HepG2 (cell line): ENCODE measurements around the gene SEPTIN12. TPM values are rescaled to one million over a fixed set of nuclear protein-coding genes. Genes with fewer than 3 reads are reported as not detected.
A peak's percentile ranks its signal among the peaks of the same experiment; 100 is the strongest.

ENCODE experiments used
- AKAP8 ChIP-seq: sonication (generic); formaldehyde crosslinking; IDR thresholded peaks from 2 replicates; pipeline ENCODE4 v1.5.1; 2020; ENCODE audit warnings: mild to moderate bottlenecking, missing genetic modification reagents
- CBX5 ChIP-seq: sonication (generic); formaldehyde crosslinking; IDR thresholded peaks from 2 replicates; pipeline ENCODE4 v1.4.0; 2020; ENCODE audit warnings: missing genetic modification reagents, borderline replicate concordance
- CHD2 ChIP-seq: IDR thresholded peaks from 2 replicates; pipeline ENCODE4 v1.6.1; 2011; ENCODE audit warnings: low read depth, low read length, improper control_type of control experiment
- HDAC1 ChIP-seq: sonication (generic); formaldehyde crosslinking; IDR thresholded peaks from 2 replicates; pipeline ENCODE4 v1.5.1; 2020; ENCODE audit warnings: mild to moderate bottlenecking, missing genetic modification reagents
- HNRNPH1 ChIP-seq: fragments of 200-400 bp; formaldehyde crosslinking; optimal IDR thresholded peaks from 2 replicates; pipeline ENCODE3; 2017; ENCODE audit warnings: mild to moderate bottlenecking, low read depth, low read length
- HNRNPLL ChIP-seq: fragments of 200-400 bp; formaldehyde crosslinking; IDR thresholded peaks from 2 replicates; pipeline ENCODE4 v1.6.1; 2017; ENCODE audit warnings: mild to moderate bottlenecking, low read depth, low read length; ENCODE audit not compliant: poor library complexity, severe bottlenecking
- HOXA5 ChIP-seq: sonication (generic); formaldehyde crosslinking; IDR thresholded peaks from 2 replicates; pipeline ENCODE4 v1.4.0; 2020; ENCODE audit warnings: missing genetic modification reagents
- KDM3A ChIP-seq: IDR thresholded peaks from 2 replicates; pipeline ENCODE4 v1.6.1; 2018; ENCODE audit warnings: low read depth, missing compliant biosample characterization
- NCOA1 ChIP-seq: sonication (generic); formaldehyde crosslinking; IDR thresholded peaks from 2 replicates; pipeline ENCODE4 v1.9.0; 2021; ENCODE audit warnings: missing genetic modification reagents
- NFE2 ChIP-seq: sonication (generic); formaldehyde crosslinking; IDR thresholded peaks from 2 replicates; pipeline ENCODE4 v1.4.0; 2020; ENCODE audit warnings: missing genetic modification reagents
- PCBP2 ChIP-seq: fragments of 200-400 bp; formaldehyde crosslinking; optimal IDR thresholded peaks from 2 replicates; pipeline ENCODE3; 2018; ENCODE audit warnings: low read length, low read depth; ENCODE audit not compliant: poor library complexity, severe bottlenecking
- RFXAP ChIP-seq: sonication (generic); formaldehyde crosslinking; IDR thresholded peaks from 2 replicates; pipeline ENCODE4 v1.4.0; 2020; ENCODE audit warnings: missing genetic modification reagents, borderline replicate concordance
- SALL2 ChIP-seq: sonication (generic); formaldehyde crosslinking; IDR thresholded peaks from 2 replicates; pipeline ENCODE4 v1.8.1; 2023; ENCODE audit warnings: mild to moderate bottlenecking, missing genetic modification reagents, inconsistent platforms
- SMYD3 ChIP-seq: sonication (generic); formaldehyde crosslinking; IDR thresholded peaks from 2 replicates; pipeline ENCODE4 v1.8.1; 2023; ENCODE audit warnings: mild to moderate bottlenecking, missing genetic modification reagents
- SNAI1 ChIP-seq: sonication (generic); formaldehyde crosslinking; IDR thresholded peaks from 2 replicates; pipeline ENCODE4 v1.5.0; 2020; ENCODE audit warnings: mild to moderate bottlenecking, missing genetic modification reagents, borderline replicate concordance
- SRSF9 ChIP-seq: fragments of 200-400 bp; formaldehyde crosslinking; IDR thresholded peaks from 2 replicates; pipeline ENCODE4 v1.6.1; 2018; ENCODE audit warnings: borderline replicate concordance, mild to moderate bottlenecking, low read depth, low read length; ENCODE audit not compliant: insufficient read depth, poor library complexity, severe bottlenecking
- ZBTB21 ChIP-seq: sonication (generic); formaldehyde crosslinking; IDR thresholded peaks from 2 replicates; pipeline ENCODE4 v1.4.0; 2020; ENCODE audit warnings: missing genetic modification reagents
- ZNF3 ChIP-seq: IDR thresholded peaks from 2 replicates; pipeline ENCODE4 v1.7.0; 2017; ENCODE audit warnings: inconsistent platforms
- ZNF431 ChIP-seq: sonication (generic); formaldehyde crosslinking; IDR thresholded peaks from 2 replicates; pipeline ENCODE4 v1.9.0; 2022; ENCODE audit warnings: missing genetic modification reagents, low read depth, mild to moderate bottlenecking, borderline replicate concordance
- ZNF614 ChIP-seq: IDR thresholded peaks from 2 replicates; pipeline ENCODE4 v1.6.1; 2018; ENCODE audit warnings: missing biosample characterization, missing genetic modification reagents, inconsistent platforms, borderline replicate concordance
- ZNF674 ChIP-seq: sonication (generic); formaldehyde crosslinking; IDR thresholded peaks from 2 replicates; pipeline ENCODE4 v1.5.0; 2020; ENCODE audit warnings: low read depth, mild to moderate bottlenecking, missing genetic modification reagents
- ZNF720 ChIP-seq: sonication (generic); formaldehyde crosslinking; IDR thresholded peaks from 2 replicates; pipeline ENCODE4 v1.4.0; 2020; ENCODE audit warnings: missing genetic modification reagents
- ZNF740 ChIP-seq: sonication (generic); formaldehyde crosslinking; IDR thresholded peaks from 2 replicates; pipeline ENCODE4 v1.4.0; 2020; ENCODE audit warnings: missing genetic modification reagents
- ZNF782 ChIP-seq: sonication (generic); formaldehyde crosslinking; IDR thresholded peaks from 2 replicates; pipeline ENCODE4 v1.4.0; 2020; ENCODE audit warnings: missing genetic modification reagents, mild to moderate bottlenecking, borderline replicate concordance
- ZSCAN20 ChIP-seq: sonication (generic); formaldehyde crosslinking; IDR thresholded peaks from 2 replicates; pipeline ENCODE4 v1.4.0; 2020; ENCODE audit warnings: missing genetic modification reagents, mild to moderate bottlenecking, borderline replicate concordance
- polyA plus RNA-seq, 8 experiments: library from polyadenylated mRNA; depleted of rRNA in 3 of 8; stranded (reverse) in 7 of 8; unstranded in 1 of 8; fragments of >200 nt; fragmentation: Illumina TruSeq in 4 of 8; extraction: Trizol in 4 of 8; gene quantifications; 2 replicates each; pipeline versions ENCODE4 v1.2.1 to v1.2.3, GENCODE V29; 2011 to 2016; ENCODE audit warnings: low read depth in 4 of 8, missing spikeins in 1 of 8, mixed read lengths in 1 of 8; ENCODE audit not compliant: insufficient read depth in 1 of 8
- total RNA-seq, 5 experiments: library from RNA; depleted of rRNA; stranded (reverse); fragments of >200 nt; fragmentation: Illumina TruSeq; extraction: Trizol; gene quantifications; 2 replicates each; pipeline ENCODE4 v1.2.3, GENCODE V29; 2016; ENCODE audit warnings: low read depth in 1 of 5
- TF ChIP-seq, protein P1 (sequence below): sonication (generic); formaldehyde crosslinking; IDR thresholded peaks from 2 replicates; pipeline ENCODE4 v1.8.1; 2023; ENCODE audit warnings: mild to moderate bottlenecking, moderate library complexity, missing genetic modification reagents
- TF ChIP-seq, protein P2 (sequence below): sonication (generic); formaldehyde crosslinking; IDR thresholded peaks from 2 replicates; pipeline ENCODE4 v1.4.0; 2020; ENCODE audit warnings: missing genetic modification reagents, borderline replicate concordance

SEPTIN12 gene
- total and polyA plus RNA-seq, 2 of the 13 experiments (the other 11 are each of a cell fraction or from before 2014, with no cell fraction given) = 0.22 TPM; not detected in 1

GRCh38 chr16:4800290-4801041, 12.3 kb upstream of the SEPTIN12 start (continued):
- TF ChIP-seq SMYD3 (CRISPR knock-in tag) (no peak), HDAC1 (CRISPR knock-in tag) (no peak), NCOA1 (CRISPR knock-in tag) (no peak), RFXAP (CRISPR knock-in tag) (no peak), ZNF674 (no peak), ZBTB21 (no peak), ZNF614 (CRISPR knock-in tag) (0 out of 2 replicates have a peak, but pooled peaks have one; percentile 49), SALL2 (CRISPR knock-in tag) (no peak), HNRNPLL (no peak), ZNF740 (CRISPR knock-in tag) (peak; percentile 95), ZSCAN20 (no peak), ZNF3 (CRISPR knock-in tag) (no peak), NFE2 (CRISPR knock-in tag) (no peak), CHD2 (no peak), SRSF9 (no peak), HNRNPH1 (no peak), ZNF782 (no peak), SNAI1 (CRISPR knock-in tag) (no peak), KDM3A (CRISPR knock-in tag) (0 out of 2 replicates have a peak, but pooled peaks have one; percentile 36), AKAP8 (CRISPR knock-in tag) (no peak), HOXA5 (CRISPR knock-in tag) (no peak), PCBP2 (no peak), ZNF720 (no peak), CBX5 (no peak), ZNF431 (CRISPR knock-in tag) (no peak)
- TF ChIP-seq, protein P1, sequence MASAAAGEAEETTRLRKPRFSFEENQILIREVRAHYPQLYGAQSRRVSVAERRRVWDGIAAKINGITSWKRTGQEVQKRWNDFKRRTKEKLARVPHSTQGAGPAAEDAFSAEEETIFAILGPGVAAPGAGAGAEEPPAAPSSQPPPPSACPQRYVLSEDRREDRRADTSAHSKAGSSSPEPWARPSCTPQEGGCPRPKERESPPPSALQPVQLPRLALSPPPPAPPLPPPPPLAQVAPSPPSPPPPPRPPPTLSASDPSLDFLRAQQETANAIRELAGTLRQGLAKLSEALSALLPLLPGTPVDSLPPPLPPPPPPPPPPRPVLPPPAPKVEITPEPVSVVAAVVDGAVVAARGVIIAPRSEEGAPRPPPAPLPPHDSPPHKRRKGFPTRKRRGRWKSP = no peak
- TF ChIP-seq, protein P2, sequence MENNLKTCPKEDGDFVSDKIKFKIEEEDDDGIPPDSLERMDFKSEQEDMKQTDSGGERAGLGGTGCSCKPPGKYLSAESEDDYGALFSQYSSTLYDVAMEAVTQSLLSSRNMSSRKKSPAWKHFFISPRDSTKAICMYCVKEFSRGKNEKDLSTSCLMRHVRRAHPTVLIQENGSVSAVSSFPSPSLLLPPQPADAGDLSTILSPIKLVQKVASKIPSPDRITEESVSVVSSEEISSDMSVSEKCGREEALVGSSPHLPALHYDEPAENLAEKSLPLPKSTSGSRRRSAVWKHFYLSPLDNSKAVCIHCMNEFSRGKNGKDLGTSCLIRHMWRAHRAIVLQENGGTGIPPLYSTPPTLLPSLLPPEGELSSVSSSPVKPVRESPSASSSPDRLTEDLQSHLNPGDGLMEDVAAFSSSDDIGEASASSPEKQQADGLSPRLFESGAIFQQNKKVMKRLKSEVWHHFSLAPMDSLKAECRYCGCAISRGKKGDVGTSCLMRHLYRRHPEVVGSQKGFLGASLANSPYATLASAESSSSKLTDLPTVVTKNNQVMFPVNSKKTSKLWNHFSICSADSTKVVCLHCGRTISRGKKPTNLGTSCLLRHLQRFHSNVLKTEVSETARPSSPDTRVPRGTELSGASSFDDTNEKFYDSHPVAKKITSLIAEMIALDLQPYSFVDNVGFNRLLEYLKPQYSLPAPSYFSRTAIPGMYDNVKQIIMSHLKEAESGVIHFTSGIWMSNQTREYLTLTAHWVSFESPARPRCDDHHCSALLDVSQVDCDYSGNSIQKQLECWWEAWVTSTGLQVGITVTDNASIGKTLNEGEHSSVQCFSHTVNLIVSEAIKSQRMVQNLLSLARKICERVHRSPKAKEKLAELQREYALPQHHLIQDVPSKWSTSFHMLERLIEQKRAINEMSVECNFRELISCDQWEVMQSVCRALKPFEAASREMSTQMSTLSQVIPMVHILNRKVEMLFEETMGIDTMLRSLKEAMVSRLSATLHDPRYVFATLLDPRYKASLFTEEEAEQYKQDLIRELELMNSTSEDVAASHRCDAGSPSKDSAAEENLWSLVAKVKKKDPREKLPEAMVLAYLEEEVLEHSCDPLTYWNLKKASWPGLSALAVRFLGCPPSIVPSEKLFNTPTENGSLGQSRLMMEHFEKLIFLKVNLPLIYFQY = no peak
